HG02588 (cell line): ENCODE data around the gene TEX29.

Source experiments
- ATAC-seq: cut with Tn5 transposase; IDR thresholded peaks from one replicate; pipeline ENCODE4 v1.9.1; 2021; ENCODE audit warnings: mild to moderate bottlenecking, moderate library complexity; ENCODE audit not compliant: unreplicated experiment

Gene TEX29

DNA sequence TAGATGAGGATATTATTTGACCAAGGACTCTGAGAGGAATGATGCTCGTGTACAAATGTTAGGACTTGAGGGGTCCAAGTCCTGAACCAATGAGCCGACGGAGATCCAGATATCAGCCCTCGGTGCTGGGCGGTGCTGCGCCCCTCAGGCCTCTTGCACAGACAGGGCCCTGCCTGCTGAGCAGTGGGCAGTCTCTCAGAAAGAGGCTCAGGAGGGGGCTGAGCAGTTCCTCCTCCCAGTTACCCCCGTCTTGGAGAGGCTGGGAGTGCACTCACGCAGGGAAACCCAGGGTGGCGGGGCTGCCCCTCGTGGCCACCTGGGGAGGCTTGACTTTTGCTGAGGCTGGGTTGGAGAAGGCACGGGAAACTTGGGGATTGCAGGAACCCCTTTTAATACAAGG is 18.4 kb downstream of the TEX29 start:
- ATAC-seq: no peak

DNA sequence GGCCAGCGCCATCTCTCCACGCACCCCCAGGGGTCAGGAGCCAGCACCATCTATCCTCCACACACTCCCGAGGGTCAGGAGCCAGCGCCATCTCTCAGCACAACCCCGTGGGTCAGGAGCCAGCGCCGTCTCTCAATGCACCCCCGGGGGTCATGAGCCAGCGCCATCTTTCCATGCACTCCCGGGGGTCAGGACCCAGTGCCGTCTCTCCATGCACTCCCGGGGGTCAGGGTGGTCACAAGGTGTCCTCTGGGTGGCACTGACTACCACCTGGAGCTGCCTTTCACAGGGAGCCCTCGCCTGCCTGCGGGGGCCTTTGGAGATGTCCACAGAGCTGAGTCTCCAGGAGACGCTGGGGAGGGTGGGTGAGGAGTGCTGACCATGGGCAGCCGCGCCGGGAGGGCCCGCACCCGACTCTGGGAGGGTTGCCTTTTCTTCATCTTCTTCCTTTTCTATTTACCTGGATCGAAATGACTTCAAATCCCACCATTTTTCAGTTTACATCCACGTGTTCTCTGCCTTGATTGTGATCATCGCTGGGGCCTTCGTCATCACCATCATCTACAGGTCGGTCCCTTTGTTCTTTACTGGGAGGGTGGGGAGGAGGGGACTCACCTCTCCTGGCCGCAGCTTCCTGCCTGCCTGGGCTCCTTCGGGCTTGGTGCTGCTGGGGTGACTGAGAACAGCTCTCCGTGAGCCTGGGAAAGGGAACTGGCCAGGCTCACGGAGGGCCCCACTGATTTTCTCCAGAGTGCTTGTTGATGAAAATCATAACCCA is 19.1 kb downstream of the TEX29 start:
- no peak for ATAC-seq

DNA sequence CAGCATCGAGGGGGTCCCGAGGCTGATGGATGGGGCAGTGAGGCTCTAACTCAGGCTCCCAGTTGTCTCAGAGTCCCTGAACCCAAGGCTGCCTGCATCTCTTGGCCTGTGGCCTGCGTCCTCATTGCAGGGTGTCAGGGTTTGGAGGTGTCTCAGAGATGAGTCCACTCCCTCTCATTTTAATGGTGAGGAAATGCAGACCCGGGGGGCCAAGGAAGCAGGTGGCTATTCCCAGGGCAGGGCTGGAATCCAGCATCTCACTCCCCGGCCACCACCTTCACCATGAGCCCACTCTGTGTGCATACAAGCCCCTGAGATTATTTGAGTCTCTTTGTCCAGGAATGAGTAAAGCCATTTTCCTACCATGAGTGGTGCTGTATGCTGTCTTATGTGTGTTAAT is 21.4 kb downstream of the TEX29 start:
- ATAC-seq: no peak

DNA sequence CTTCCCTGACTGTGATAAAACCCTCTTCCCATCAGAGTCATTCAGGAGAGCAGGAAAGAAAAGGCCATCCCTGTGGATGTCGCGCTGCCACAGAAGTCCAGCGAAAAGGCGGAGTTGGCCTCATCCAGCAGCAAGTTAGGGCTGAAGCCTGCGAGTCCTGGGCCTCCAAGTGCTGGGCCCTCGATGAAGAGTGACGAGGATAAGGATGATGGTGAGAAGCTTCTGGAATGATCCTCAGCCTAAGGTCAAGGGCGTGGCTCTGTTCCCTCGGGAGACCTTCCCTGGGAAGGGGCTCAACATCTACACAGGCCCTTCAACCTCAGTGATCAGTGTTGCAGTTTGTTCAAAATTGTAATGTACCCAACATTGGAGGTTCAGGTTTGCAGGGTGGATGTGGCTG is 22.3 kb downstream of the TEX29 start:
- no peak for ATAC-seq

DNA sequence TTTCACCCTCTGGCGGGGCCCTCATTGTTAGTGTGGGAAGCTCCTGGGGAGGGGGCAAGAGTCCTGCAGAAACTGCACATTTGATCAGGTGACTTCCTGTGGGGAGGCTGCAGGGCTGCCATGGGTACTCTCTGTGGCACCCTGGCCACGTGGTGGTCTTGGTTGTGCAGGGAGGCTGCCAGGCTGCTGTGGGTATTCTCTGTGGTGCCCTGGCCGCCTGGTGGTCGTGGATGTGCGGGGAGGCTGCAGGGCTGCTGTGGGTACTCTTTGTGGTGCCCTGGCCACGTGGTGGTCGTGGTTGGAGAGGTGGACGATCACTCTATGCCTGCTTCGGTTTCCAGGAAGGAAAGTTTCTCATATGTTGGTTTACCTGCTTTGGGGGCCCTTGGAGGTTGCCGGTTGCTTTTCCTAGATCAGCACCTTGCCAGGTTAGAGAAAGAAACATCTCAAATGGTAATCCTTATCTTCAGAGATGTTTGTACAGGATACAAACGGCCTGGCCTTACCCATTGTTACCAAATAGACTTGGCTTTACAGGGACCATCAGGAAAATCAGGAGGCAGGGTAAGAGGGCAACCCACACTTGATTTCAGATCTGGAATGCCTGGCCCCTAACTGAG is 22.9 kb downstream of the TEX29 start:
- ATAC-seq: no peak

DNA sequence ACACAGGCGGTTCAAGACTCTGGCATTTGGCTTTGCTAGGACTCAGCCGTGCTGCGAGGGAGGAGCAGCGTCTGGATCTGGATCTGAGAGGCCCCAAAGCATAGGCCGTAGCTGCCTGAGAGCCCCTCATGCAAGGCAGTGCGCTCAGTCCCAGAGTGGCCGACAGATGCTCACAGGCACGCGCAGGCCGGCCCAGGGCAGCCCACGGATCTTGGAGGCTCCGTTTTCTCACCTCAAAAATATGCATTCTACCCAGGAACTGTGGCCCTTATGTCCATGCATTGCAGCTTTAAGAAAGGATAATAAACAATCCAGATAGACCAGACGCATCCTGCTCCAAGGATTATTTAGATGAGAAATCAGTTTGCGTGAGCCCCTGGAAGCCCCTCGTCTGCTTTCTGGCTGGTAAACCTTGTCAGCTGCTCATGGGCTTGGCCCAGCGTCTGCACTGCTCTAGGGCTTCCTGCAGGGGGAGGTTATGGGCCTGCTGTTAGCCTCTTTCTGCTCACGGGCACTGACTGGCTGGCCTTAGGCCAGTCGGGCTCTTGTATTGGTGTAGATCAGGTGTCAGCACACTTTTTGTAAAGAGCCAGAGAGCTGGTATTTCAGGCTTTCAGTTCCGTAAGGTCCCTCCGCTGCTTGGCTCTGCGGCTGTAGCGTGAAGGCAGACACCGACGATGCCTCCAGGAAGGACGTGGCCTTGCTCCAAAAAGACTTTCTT is 24.2 kb downstream of the TEX29 start:
- ATAC-seq: no peak

DNA sequence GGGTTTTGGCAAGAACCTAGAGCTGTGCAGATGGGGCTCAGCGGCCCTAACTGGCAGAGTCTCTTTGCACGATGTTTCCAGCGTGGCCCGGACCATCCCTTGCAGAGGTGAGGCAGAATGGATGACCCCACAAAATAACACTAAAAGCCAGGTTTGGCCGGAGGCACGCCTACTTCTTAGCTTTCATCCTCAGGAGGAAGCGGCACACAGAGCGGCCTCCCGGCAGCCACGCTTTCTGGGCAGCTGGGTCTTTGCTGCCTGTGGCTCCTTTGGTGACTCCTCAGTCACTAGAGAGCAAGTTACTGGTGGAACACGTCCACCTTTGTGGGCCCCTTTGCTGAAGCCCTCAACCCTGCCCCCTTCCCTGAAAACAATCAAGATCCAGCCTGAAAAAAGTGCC is 25.2 kb downstream of the TEX29 start:
- ATAC-seq: no peak

DNA sequence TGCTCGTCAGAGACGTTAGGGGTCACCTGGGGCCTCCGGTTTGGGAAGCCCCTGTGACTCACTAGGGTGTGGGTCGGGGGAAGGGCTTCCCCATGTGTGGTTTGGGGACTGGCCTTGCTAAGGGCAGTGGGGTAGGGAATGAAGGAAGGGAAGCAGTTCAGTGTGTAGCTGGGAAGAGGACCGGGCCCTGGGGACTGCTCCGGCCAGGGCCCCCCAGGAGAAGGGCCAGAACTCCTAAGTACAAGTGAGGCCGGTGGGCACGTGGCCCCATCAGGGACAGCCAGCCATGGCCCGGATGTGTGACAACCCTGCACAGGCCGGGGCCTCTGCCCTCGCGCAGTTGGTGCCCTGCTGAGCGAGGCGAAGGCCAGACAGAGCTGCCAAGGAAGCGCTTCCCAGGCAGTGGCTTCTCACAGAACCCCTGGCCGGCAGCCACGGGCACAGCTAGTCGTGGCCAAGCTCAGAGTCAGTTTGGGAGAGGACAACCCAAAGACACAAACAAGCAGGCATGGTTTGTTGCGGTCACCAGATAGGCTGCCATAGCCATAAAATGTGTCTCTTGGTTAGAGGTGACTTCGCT is 25.7 kb downstream of the TEX29 start:
- no peak for ATAC-seq

DNA sequence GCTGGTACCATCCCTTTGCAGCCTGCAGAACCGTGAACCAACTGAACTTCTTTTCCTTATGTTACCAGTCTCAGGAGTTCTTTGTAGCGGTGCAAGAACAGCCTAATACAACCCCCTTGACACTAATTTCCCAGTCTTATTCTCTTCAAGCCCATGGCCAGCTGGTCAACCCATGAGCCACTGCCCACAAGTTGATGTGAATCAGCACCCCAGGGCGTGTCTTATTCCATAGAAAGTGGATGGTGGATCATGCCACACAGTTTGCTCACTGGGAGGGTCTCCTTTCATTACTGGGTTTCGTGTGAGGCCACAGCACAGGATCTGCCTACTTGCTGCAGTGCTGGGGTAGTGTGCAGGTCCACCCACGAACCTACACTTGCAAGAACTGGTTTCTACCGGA is 27.0 kb downstream of the TEX29 start:
- ATAC-seq: no peak

DNA sequence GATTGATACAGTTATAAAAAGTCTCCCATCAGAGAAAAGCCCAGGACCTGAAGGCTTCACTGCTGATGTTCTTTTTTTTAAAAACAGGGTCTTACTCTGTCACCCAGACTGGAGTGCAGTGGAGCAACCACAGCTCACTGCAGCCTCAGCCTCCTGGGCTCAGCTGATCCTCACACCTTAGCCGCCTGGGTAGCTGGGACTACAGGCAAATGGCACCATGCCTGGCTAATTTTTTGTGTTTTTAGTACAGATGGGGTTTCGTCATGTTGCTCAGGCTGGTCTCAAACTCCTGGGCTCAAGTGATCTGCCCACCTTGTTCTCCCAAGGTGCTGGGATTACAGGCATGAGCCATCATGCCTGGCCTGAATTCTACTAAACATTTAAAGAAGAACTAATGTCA is 33.1 kb downstream of the TEX29 start:
- no peak for ATAC-seq

DNA sequence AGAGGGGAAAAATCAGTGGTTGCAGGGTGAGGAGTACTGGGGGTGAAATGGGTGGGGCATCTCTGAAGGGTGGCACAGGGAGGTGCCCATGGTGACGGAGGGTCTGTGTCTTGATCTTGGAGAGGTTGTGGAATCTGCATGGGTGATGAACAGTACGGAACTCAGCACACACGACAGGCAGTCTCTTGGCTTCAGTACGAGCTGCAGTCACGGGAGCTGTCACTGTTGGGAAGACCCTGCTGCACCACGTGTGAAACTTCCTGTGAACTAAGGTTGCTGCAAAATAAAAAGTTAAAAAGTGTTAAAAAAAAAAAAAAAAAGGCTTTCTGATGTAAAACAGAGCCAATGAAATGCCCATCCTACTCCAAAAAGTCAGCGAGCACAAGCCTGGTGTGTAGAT is 34.3 kb downstream of the TEX29 start:
- no peak for ATAC-seq

DNA sequence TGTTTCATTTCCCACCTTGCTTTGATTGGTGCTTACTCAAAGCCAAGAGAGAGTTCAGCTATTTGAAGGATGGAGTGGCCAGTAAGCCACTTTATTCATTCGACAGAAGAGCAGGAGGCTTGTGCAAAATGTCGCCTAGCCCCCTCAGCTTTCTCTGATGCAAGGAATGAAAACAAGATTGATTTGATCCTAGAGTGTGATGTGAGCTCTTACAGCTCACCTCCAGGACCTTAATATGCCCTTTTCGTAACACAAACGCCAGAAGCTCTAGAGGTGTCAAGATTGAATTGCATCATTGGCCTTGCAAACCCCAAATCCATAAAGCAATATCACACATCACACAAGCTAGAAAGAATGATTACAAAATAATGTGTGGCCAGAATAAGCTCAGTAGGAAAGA is 36.4 kb downstream of the TEX29 start:
- no peak for ATAC-seq

DNA sequence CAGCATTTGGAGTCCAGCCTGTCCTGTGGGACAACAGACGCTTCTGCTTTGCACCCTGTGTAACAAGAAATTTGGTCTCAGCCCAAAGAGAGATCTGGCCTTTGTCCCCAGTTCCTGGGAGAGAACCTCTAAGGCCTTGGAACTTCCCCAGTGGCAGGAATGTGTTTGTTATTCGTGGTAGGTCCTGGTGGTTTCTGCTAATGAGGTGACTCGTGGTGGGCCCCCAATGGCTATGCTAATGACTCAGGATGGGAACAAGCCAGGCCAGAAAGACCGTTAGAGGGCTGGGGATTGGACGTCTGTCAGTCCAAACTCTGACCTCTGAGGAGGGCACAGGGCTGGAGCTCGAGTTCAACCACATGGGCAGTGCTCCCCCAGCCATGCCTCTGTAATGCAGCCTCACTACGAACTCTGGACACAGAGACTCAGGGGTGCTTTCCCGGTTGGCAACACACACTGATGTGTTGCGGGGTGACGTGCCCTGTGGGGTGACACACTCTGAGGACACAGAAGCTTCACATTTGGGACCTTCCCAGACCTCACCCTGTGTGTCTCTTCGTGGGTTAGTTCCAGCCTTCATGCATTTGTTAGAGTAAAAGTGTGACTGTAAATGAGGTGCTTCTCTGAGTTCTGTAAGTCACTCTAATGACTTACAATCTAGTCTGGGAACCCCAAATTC is 38.9 kb downstream of the TEX29 start:
- ATAC-seq: no peak

DNA sequence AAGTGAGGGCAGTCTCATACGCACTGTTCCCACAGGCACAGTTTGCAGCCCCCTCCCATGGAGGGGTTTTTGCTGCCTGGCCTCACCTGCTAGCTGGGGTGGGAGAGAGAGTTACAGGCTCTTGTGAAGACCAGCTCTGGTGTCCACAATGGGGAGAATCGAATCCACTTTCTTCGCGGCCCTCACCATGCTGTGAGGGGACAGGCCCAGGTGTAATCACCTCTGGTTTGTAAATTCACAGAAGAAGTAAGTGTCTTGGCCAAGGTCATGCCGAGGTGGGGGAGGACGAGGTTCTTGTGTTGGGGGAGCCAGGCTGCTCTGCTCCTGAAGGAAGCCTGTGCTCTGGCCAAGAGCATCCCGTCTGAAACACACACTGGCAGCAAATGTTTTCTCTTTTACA is 39.5 kb downstream of the TEX29 start:
- no peak for ATAC-seq

DNA sequence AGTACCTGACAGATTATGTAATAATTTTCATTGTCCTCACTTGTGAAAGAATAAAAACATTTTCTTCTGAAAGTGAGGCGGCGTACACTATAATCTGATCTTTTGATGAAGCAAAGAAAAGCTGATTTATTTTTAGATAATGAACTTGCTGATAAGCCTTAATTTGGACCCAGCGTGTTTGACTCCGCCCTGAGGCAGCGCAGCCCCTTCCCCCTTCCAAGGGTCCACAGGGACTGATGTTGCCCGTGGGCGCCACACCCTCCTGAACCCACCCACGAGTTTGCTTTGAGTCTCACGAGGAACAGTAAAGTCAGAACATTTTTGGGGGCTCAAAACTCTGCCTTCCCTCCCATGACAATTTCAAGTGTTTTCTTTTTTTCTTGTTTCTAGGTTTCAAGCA is 40.0 kb downstream of the TEX29 start:
- no peak for ATAC-seq

DNA sequence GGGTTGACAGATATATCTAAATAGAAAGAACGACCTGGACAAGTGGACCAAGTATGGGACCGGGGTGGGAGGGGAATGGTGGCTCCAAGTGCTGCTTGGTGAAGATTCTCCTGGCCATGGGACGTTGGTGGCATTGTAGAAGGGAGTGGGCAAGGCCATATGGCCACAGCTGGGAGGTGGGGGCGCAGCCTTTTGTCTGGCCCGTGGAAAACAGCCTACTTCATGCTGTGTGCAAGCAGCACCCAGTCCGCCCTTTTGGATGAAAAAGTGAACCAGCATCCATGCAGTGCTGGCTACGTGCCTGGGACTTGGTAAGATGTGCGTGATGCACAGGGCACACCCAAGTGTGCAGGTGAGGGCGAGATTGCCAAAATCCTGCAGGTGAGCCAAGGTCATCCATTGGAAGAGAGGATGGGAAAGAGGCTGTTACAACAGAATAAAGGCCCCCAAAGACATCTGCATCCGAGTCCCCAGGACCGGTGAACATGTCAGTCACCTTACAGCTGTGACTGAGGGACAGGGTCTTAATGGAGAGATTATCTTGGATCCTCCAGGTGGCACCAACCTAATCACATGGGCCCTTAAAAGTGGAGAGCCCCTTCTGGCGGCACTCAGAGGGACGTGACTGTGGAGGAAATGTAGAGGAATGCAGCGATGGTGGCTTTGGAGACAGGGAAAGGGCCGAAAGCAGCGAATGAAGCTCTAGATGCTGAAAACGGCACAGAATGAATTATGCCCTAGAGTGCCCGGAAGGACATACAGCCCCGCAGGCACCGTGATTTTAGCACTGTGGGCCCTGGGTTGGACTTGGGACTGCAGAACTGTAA is 40.8 kb downstream of the TEX29 start:
- ATAC-seq: no peak

DNA sequence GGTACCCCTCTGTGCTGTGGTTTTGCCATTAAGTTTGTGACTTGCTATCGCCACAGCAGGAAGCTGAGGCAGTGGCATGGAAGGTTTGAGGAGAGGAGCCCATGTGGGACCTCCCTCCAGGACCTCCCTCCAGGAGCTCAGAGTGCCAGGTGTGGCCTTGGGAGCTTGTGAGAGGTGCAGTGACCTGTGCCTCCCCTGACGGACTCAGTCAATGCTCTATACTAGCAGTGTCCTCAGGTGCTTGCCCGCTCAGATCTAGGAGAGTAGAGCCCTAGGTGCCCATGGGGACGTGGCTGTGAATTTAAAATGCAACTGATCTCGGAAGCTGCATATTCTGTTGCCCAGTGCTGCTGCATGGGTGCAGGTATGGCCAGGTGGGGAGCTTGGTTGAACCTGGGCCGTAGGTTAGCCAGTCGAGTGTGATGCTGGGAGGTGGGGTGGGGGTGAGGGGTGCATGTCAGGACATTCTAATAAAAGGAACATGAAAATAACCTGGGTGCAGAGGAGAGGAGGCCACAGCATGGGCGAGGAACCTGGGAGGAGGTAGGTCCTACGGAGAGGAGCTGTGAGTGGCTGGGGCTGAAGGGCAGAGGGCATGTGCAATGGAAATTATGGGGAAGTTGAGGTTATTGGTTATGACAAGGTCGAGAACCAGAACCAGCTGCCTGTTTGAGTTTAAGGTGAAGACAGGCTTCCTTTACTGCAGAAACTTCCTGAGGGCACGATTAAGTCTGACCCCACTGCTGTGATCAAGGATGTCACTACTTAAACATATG is 41.6 kb downstream of the TEX29 start:
- no peak for ATAC-seq

DNA sequence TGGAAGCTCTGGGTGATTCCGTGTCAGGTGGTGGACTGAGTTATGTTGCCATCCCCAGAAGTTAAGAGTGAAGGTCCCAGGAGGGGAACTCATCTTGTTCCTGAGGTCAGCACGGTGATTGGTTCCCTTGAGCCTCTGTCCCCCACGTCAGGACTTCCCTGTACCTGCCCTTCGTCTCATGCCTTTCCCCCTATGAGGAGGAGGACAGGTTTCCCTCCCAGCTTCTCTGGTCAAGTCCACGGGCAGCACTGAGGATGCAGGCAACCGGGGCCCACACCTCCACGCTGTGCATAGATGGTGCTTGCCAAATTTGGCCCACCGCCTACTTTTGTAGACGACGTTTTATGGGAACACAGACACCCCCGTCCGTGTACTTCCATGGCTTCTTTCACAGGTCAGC is 42.7 kb downstream of the TEX29 start:
- ATAC-seq: no peak

DNA sequence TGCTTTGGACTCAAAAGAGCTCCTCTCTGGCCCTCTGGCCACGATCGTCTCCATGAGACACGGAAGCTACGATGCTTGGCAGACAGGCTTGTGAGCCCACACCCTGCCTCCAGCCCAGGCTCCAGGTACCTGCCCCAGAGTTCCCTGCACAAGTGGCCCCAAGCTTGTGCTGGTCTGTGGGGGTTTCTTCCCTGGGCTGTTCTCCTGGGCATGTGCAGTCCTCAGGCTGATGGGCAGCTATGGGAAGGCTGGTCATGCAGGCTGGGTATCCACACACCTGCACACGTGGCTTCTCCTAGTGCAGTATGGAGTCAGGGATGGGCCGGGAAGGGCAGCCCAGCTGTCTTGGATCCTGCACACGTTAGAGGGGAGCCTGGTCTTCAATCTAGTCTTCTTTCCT is 43.1 kb downstream of the TEX29 start:
- ATAC-seq: no peak
